Measurements from ENCODE around the gene DLGAP1.

DLGAP1 gene

GRCh38 chr18:3682061-3682460 is 773.0 kb downstream of the DLGAP1 start:
- Histone ChIP-seq H3K27me3 (replicated peaks; ENCODE audit: control insufficient read depth, insufficient read depth, low read length) (no peaks in the 10 kb centered on the region), H3K36me3 (ENCODE audit: control insufficient read depth, insufficient read depth, low read length) (no peaks in the 10 kb centered on the region), H3K4me3 (replicated peaks; ENCODE audit: low read depth, low read length) (no peak overlapping the region)
- DNase-seq (ENCODE audit: extremely low read depth, insufficient read length), result no peak
- TF ChIP-seq CTCF (IDR thresholded peaks at IDR 0.05; ENCODE audit: insufficient read depth, low read length, poor library complexity, severe bottlenecking), result no peak

GRCh38 chr18:3679241-3679640 is 775.9 kb downstream of the DLGAP1 start:
- no peak for TF ChIP-seq CTCF (IDR thresholded peaks at IDR 0.05; ENCODE audit: insufficient read depth, low read length, poor library complexity, severe bottlenecking)
- DNase-seq (ENCODE audit: extremely low read depth, insufficient read length), result no peak

GRCh38 chr18:3675994-3676393 is 779.1 kb downstream of the DLGAP1 start:
- no peak overlapping the region for H3K4me3 ChIP-seq (replicated peaks; ENCODE audit: low read depth, low read length)
- no peak for TF ChIP-seq CTCF (IDR thresholded peaks at IDR 0.05; ENCODE audit: insufficient read depth, low read length, poor library complexity, severe bottlenecking)

More at GRCh38 chr18:3679241-3679640, 775.9 kb downstream of the DLGAP1 start:
- H3K27me3 ChIP-seq (replicated peaks; ENCODE audit: control insufficient read depth, insufficient read depth, low read length), result no peaks in the 10 kb centered on the region
- no peaks in the 10 kb centered on the region for H3K36me3 ChIP-seq (ENCODE audit: control insufficient read depth, insufficient read depth, low read length)
- H3K4me3 ChIP-seq (replicated peaks; ENCODE audit: low read depth, low read length), result no peak overlapping the region

GRCh38 chr18:3675446-3675845 is 779.7 kb downstream of the DLGAP1 start:
- Histone ChIP-seq H3K36me3 (ENCODE audit: control insufficient read depth, insufficient read depth, low read length) (no peaks in the 10 kb centered on the region), H3K27me3 (replicated peaks; ENCODE audit: control insufficient read depth, insufficient read depth, low read length) (no peaks in the 10 kb centered on the region), H3K4me3 (replicated peaks; ENCODE audit: low read depth, low read length) (no peak overlapping the region)
- TF ChIP-seq CTCF (IDR thresholded peaks at IDR 0.05; ENCODE audit: insufficient read depth, low read length, poor library complexity, severe bottlenecking), result no peak
- DNase-seq (ENCODE audit: extremely low read depth, insufficient read length), result no peak

More at GRCh38 chr18:3675994-3676393, 779.1 kb downstream of the DLGAP1 start:
- Histone ChIP-seq H3K27me3 (replicated peaks; ENCODE audit: control insufficient read depth, insufficient read depth, low read length) (no peaks in the 10 kb centered on the region), H3K36me3 (ENCODE audit: control insufficient read depth, insufficient read depth, low read length) (no peaks in the 10 kb centered on the region)
- no peak for DNase-seq (ENCODE audit: extremely low read depth, insufficient read length)

- Histone ChIP-seq H3K4me3 (replicated peaks; ENCODE audit: low read depth, low read length) (no peak overlapping the region), H3K27me3 (replicated peaks; ENCODE audit: control insufficient read depth, insufficient read depth, low read length) (no peaks in the 10 kb centered on the region), H3K36me3 (ENCODE audit: control insufficient read depth, insufficient read depth, low read length) (no peaks in the 10 kb centered on the region)
- DNase-seq (ENCODE audit: extremely low read depth, insufficient read length), result no peak
- TF ChIP-seq CTCF (IDR thresholded peaks at IDR 0.05; ENCODE audit: insufficient read depth, low read length, poor library complexity, severe bottlenecking), result no peak
Measured at GRCh38 chr18:3671176-3671575, 783.9 kb downstream of the DLGAP1 start.

GRCh38 chr18:3669376-3669775 is 785.7 kb downstream of the DLGAP1 start:
- Histone ChIP-seq H3K27me3 (replicated peaks; ENCODE audit: control insufficient read depth, insufficient read depth, low read length) (no peaks in the 10 kb centered on the region), H3K4me3 (replicated peaks; ENCODE audit: low read depth, low read length) (no peak overlapping the region), H3K36me3 (ENCODE audit: control insufficient read depth, insufficient read depth, low read length) (no peaks in the 10 kb centered on the region)
- no peak for TF ChIP-seq CTCF (IDR thresholded peaks at IDR 0.05; ENCODE audit: insufficient read depth, low read length, poor library complexity, severe bottlenecking)
- no peak for DNase-seq (ENCODE audit: extremely low read depth, insufficient read length)

All from GM06990 (cell line).